Endothelial cell (in vitro differentiated cells): ENCODE measurements around the gene DKKL1. TPM values are rescaled to one million over a fixed set of nuclear protein-coding genes. Genes with fewer than 3 reads are reported as not detected.

Experiments
- DNase-seq: peaks from one replicate; pipeline ENCODE4 v3.0.0; 2021; ENCODE audit warnings: low spot score
- H3K27ac Mint-ChIP-seq: one replicate; pipeline ENCODE4 v1.8.0; 2021; ENCODE audit warnings: mixed read lengths, inconsistent platforms; ENCODE audit not compliant: unreplicated experiment
- H3K27me3 Mint-ChIP-seq: one replicate; pipeline ENCODE4 v1.8.0; 2021; ENCODE audit warnings: mild to moderate bottlenecking, moderate library complexity, mixed read lengths, inconsistent platforms; ENCODE audit not compliant: unreplicated experiment
- H3K36me3 Mint-ChIP-seq: one replicate; pipeline ENCODE4 v1.8.0; 2021; ENCODE audit warnings: mild to moderate bottlenecking, low read depth, mixed read lengths, inconsistent platforms; ENCODE audit not compliant: unreplicated experiment
- H3K4me1 Mint-ChIP-seq: one replicate; pipeline ENCODE4 v1.8.0; 2021; ENCODE audit warnings: mild to moderate bottlenecking, mixed read lengths, inconsistent platforms; ENCODE audit not compliant: unreplicated experiment
- H3K4me3 Mint-ChIP-seq: one replicate; pipeline ENCODE4 v1.8.0; 2021; ENCODE audit warnings: mild to moderate bottlenecking, mixed read lengths, inconsistent platforms; ENCODE audit not compliant: unreplicated experiment
- H3K9me3 Mint-ChIP-seq: one replicate; pipeline ENCODE4 v1.8.0; 2021; ENCODE audit warnings: mixed read lengths, inconsistent platforms; ENCODE audit not compliant: unreplicated experiment
- CTCF ChIP-seq: fragments of 200-600 bp; sonication (generic); IDR thresholded peaks from one replicate; pipeline ENCODE4 v1.5.0; 2021; ENCODE audit warnings: antibody characterized with exemption; ENCODE audit not compliant: unreplicated experiment
- total RNA-seq: library from RNA; stranded (reverse); fragmentation: NEBNext Ultra II Directional; extraction: Animal tissue kit (Norgen Biotek cat#: 25700); gene quantifications from one replicate; pipeline ENCODE4 v1.2.1, GENCODE V29; 2021; ENCODE audit not compliant: unreplicated experiment

The DKKL1 gene
- total RNA-seq, 1 donor from 2014 or later, result 2.2 TPM

DNA sequence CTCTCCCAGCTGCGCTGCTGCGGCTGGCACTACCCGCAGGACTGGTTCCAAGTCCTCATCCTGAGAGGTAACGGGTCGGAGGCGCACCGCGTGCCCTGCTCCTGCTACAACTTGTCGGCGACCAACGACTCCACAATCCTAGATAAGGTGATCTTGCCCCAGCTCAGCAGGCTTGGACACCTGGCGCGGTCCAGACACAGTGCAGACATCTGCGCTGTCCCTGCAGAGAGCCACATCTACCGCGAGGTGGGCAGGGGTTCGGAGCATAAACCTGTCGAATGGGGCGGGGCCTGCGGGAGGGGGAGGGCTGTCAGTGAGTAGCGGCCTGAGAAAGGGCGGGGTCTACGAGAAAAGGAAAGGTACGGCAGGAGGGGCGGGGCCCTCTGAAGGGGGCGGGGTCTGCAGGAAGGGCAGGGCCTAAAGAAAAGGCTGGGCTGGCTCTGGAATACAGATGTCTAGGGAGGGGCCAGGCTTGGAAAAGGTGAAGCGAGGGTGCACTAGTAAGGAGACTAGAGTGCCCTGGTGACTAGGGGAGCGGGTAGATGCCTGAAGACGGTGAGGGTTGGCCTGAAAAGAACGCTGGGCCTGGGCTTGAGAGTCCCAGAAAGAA is 24.9 kb upstream of the DKKL1 start:
- Mint-ChIP-seq H3K4me1 (peaks cover 52% of the 10 kb centered on the region), H3K4me3 (peak overlapping the region; percentile 73), H3K36me3 (peaks cover 35% of the 10 kb centered on the region), H3K27me3 (peaks cover 36% of the 10 kb centered on the region), H3K9me3 (no peaks in the 10 kb centered on the region), H3K27ac (peak overlapping the region; percentile 72)
- no peak for TF ChIP-seq CTCF
- peak; percentile 83 for DNase-seq

DNA sequence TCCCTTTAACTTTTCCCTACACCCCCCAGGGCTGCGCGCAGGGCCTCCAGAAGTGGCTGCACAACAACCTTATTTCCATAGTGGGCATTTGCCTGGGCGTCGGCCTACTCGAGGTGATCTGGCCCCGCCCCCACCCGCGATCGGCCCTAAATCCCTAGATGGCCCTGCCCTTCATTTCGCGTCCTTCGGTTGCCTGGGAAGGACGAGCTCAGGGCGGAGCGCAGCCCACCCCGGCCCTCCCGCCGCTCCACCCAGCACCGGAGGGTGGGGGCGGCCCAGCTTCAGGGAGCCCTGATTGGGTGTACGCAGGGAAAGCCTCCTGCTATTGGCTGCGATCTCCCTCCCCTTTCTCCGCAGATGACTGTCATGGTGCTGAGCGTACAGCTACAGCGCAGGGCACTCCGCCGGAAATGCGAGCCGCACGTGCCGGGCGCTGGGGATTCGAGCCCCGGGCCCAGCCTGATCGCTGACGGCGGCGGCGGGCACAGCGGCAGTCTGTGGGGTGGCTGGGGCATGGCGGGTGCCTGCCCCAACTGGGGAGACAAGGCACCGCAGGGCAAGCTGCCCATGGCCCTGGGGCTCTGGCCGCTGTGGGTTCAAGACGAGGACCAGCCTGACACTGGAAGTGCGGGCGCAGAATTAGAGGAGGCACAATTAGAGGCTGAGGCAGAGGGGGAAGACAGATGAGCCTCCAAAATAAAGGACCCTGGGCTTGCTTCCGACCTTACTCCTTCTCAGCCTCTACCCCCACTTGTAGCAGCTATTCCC is 24.2 kb upstream of the DKKL1 start:
- Mint-ChIP-seq H3K9me3 (no peaks in the 10 kb centered on the region), H3K4me1 (peaks cover 48% of the 10 kb centered on the region), H3K36me3 (peaks cover 37% of the 10 kb centered on the region), H3K27ac (no peak overlapping the region), H3K27me3 (peaks cover 32% of the 10 kb centered on the region), H3K4me3 (peak overlapping the region; percentile 73)
- no peak for TF ChIP-seq CTCF
- peak; percentile 73 for DNase-seq

DNA sequence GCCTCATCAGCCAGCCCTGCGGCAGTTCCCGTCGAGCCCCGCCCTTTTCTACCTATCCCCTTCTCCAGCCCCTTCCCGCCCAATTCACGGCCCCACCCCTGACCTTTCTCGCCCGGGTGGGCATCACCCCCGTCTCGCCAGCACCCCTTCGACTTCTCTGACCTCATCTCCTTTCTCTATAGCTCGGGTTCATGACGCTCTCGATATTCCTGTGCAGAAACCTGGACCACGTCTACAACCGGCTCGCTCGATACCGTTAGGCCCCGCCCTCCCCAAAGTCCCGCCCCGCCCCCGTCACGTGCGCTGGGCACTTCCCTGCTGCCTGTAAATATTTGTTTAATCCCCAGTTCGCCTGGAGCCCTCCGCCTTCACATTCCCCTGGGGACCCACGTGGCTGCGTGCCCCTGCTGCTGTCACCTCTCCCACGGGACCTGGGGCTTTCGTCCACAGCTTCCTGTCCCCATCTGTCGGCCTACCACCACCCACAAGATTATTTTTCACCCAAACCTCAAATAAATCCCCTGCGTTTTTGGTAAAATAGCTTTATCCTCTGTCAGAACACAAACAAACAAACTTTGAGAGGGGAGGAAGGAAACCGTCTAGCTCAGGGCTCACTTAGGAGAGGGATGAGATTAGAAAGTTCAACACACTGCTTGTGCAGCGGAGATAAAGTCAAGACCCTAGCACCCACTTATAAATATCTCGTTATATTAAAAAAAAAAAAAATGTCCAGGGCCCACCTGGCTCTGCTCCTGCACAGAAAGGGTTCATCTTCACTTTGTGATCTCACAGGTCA is 23.4 kb upstream of the DKKL1 start:
- peak overlapping the region; percentile 88 for H3K4me3 Mint-ChIP-seq
- TF ChIP-seq CTCF, result no peak
- peaks cover 50% of the 10 kb centered on the region for H3K4me1 Mint-ChIP-seq
- H3K9me3 Mint-ChIP-seq, result no peaks in the 10 kb centered on the region
- H3K27ac Mint-ChIP-seq, result peak overlapping the region; percentile 63
- peaks cover 44% of the 10 kb centered on the region for H3K36me3 Mint-ChIP-seq
- DNase-seq, result no peak
- peaks cover 30% of the 10 kb centered on the region for H3K27me3 Mint-ChIP-seq

GRCh38 chr19:49340865-49341718 is 22.6 kb upstream of the DKKL1 start:
- H3K27ac Mint-ChIP-seq, result no peak overlapping the region
- no peak for TF ChIP-seq CTCF
- no peak for DNase-seq
- H3K36me3 Mint-ChIP-seq, result peaks cover 49% of the 10 kb centered on the region
- H3K9me3 Mint-ChIP-seq, result no peaks in the 10 kb centered on the region
- H3K4me1 Mint-ChIP-seq, result peaks cover 43% of the 10 kb centered on the region
- peaks cover 26% of the 10 kb centered on the region for H3K27me3 Mint-ChIP-seq
- H3K4me3 Mint-ChIP-seq, result no peak overlapping the region
